ENCODE results near the gene NPEPL1. TPM values are rescaled to one million over a fixed set of nuclear protein-coding genes. Genes with fewer than 3 reads are reported as not detected.
A peak's percentile ranks its signal among the peaks of the same experiment; 100 is the strongest.

The NPEPL1 gene
- total and polyA plus RNA-seq, 11 donors, result 18.1 to 33.4 (median 30.1) TPM

DNA sequence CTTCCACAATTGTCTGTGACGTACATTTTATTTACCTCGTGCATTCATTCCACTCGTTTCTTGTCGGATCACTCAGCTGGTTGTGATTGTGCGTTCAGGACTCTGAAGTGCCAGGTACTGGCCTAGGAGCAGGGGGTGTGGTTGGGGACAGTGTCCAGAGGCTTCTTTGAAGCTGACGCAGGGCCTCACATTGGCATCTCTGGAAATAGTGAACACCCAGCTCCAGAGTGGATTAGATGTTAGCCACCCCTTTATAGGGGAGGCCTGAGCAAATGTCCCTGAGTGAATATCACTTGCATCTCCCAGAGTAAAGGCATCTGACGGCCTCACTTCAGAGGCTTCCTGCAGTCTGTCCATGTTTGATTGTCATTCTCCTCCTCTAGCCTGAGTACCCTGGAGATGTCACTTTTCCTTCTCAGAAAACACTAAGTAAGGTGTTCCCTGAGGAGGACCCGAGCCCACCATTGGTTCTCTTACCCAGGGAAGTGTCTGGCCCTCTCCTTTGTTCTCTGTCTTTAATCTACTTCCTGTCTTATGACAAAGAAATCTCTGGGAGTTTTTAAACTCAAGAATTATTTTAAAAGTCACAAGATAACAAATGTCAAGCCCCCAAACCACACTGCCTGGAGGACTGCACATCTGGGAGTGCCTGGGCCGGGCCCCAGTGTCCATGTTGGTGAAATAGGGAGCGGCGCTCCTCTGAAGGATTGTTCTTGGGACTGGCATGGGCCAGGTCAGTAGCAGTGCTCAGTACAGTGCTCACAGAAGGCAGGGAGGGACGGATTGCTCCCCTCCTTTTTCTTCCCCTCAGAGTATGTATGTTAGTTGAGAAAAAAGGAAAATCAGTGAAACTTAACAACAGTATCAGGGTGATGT is 30.8 kb upstream of the NPEPL1 start:
- Histone ChIP-seq H3K27ac (peak overlapping the region in 5 of 12 donors; percentile 15 to 66 (median 33)), H3K4me1 (peaks cover 0 to 57% (median 35%) of the 10 kb centered on the region in 12 donors), H3K4me3 (no peak overlapping the region), H3K9me3 (no peaks in the 10 kb centered on the region), H3K36me3 (peaks cover 0 to 59% (median 31%) of the 10 kb centered on the region in 9 donors), H3K27me3 (no peaks in the 10 kb centered on the region)
- 59 to 70% (median 67%) methylated on average over 12 of the region's 12 CpGs for WGBS, 4 donors
- intact Hi-C loops (cut with DNase I), result no loop called here
- ATAC-seq, result peak; percentile 21 to 71 (median 43)
- TF ChIP-seq POLR2A (IDR thresholded peaks at IDR 0.05), result no peak
- TF ChIP-seq, protein P1, sequence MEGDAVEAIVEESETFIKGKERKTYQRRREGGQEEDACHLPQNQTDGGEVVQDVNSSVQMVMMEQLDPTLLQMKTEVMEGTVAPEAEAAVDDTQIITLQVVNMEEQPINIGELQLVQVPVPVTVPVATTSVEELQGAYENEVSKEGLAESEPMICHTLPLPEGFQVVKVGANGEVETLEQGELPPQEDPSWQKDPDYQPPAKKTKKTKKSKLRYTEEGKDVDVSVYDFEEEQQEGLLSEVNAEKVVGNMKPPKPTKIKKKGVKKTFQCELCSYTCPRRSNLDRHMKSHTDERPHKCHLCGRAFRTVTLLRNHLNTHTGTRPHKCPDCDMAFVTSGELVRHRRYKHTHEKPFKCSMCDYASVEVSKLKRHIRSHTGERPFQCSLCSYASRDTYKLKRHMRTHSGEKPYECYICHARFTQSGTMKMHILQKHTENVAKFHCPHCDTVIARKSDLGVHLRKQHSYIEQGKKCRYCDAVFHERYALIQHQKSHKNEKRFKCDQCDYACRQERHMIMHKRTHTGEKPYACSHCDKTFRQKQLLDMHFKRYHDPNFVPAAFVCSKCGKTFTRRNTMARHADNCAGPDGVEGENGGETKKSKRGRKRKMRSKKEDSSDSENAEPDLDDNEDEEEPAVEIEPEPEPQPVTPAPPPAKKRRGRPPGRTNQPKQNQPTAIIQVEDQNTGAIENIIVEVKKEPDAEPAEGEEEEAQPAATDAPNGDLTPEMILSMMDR (IDR thresholded peaks at IDR 0.05), result no peak
- DNase-seq, result no peak

- ATAC-seq, result no peak
- intact Hi-C loops (cut with DNase I), result no loop called here
- Histone ChIP-seq H3K4me1 (peaks cover 0 to 32% (median 14%) of the 10 kb centered on the region in 12 donors), H3K9me3 (no peaks in the 10 kb centered on the region), H3K27me3 (no peaks in the 10 kb centered on the region), H3K4me3 (no peak overlapping the region), H3K27ac (no peak overlapping the region), H3K36me3 (peaks cover 0 to 82% (median 56%) of the 10 kb centered on the region in 9 donors)
- TF ChIP-seq, protein P1 (IDR thresholded peaks at IDR 0.05), result no peak
- no peak for TF ChIP-seq POLR2A (IDR thresholded peaks at IDR 0.05)
- DNase-seq, result no peak
- 91 to 95% (median 94%) methylated on average over 2 of the region's 2 CpGs for WGBS, 4 donors
Measured at GRCh38 chr20:58664331-58664730, 28.3 kb upstream of the NPEPL1 start.

GRCh38 chr20:58664883-58665282 is 27.7 kb upstream of the NPEPL1 start:
- Histone ChIP-seq H3K9me3 (no peaks in the 10 kb centered on the region), H3K27ac (no peak overlapping the region), H3K4me1 (peaks cover 0 to 27% (median 12%) of the 10 kb centered on the region in 12 donors), H3K27me3 (no peaks in the 10 kb centered on the region), H3K4me3 (no peak overlapping the region), H3K36me3 (peaks cover 0 to 88% (median 62%) of the 10 kb centered on the region in 9 donors)
- TF ChIP-seq, protein P1 (IDR thresholded peaks at IDR 0.05), result no peak
- TF ChIP-seq POLR2A (IDR thresholded peaks at IDR 0.05), result no peak
- intact Hi-C loops (cut with DNase I), result no loop called here
- no peak for DNase-seq
- 86 to 92% (median 91%) methylated on average over 5 of the region's 5 CpGs for WGBS, 4 donors
- ATAC-seq, result no peak

DNA sequence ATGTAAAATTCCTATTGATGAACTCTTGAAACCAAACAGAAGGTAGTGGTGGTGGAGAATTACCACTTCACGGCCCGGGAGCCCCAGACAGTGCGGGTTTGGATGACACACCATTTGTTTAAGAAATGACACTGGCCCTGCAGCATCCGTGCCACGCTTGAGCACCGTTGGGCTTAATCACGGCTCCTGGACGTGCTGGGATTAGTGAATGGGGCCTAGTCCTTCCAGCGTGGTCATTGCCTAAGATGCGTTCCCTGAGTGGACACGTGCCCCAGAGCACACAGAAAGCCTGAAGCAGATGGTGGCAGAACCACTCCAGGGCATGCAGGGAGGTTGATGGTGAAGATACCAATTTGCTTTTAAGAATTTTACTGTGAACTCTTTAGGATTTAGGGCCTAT is 27.0 kb upstream of the NPEPL1 start:
- Histone ChIP-seq H3K4me3 (no peak overlapping the region), H3K9me3 (no peaks in the 10 kb centered on the region), H3K27me3 (no peaks in the 10 kb centered on the region), H3K27ac (no peak overlapping the region), H3K36me3 (peaks cover 0 to 95% (median 69%) of the 10 kb centered on the region in 9 donors), H3K4me1 (peaks cover 0 to 19% (median 9%) of the 10 kb centered on the region in 12 donors)
- DNase-seq (no peak), ATAC-seq (no peak)
- 75 to 86% (median 79%) methylated on average over 11 of the region's 11 CpGs for WGBS, 4 donors
- intact Hi-C loops (cut with DNase I), result no loop called here
- TF ChIP-seq, protein P1 (IDR thresholded peaks at IDR 0.05), result no peak
- TF ChIP-seq POLR2A (IDR thresholded peaks at IDR 0.05), result no peak
